ENCODE data around the gene INO80D.

DNA sequence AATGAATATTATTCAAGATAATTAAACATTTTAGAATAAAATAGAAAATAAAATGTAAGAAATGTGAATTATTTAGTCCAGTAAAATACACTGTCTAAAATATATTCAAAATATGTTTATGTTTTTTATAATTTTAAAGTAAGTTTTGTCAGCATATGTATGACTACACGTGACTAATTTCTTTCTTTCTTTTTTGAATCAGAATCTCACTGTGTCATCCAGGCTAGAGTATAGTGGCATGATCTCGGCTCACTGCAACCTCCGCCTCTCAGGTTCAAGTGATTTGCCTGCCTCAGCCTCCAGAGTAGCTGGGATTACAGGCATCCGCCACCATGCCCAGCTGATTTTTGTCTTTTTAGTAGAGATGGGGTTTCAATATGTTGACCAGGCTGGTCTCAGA, 19.1 kb upstream of the INO80D start:
- TF ChIP-seq ZFX (IDR thresholded peaks at IDR 0.05; ENCODE audit: borderline replicate concordance): no peak
- TF ChIP-seq, protein P1, sequence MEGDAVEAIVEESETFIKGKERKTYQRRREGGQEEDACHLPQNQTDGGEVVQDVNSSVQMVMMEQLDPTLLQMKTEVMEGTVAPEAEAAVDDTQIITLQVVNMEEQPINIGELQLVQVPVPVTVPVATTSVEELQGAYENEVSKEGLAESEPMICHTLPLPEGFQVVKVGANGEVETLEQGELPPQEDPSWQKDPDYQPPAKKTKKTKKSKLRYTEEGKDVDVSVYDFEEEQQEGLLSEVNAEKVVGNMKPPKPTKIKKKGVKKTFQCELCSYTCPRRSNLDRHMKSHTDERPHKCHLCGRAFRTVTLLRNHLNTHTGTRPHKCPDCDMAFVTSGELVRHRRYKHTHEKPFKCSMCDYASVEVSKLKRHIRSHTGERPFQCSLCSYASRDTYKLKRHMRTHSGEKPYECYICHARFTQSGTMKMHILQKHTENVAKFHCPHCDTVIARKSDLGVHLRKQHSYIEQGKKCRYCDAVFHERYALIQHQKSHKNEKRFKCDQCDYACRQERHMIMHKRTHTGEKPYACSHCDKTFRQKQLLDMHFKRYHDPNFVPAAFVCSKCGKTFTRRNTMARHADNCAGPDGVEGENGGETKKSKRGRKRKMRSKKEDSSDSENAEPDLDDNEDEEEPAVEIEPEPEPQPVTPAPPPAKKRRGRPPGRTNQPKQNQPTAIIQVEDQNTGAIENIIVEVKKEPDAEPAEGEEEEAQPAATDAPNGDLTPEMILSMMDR (IDR thresholded peaks at IDR 0.05): no peak
